Measurements from ENCODE around the gene SERPINA3. TPM values are rescaled to one million over a fixed set of nuclear protein-coding genes. Genes with fewer than 3 reads are reported as not detected.

Gene SERPINA3
- total RNA-seq, 1 donor from 2014 or later: 33.9 TPM

DNA sequence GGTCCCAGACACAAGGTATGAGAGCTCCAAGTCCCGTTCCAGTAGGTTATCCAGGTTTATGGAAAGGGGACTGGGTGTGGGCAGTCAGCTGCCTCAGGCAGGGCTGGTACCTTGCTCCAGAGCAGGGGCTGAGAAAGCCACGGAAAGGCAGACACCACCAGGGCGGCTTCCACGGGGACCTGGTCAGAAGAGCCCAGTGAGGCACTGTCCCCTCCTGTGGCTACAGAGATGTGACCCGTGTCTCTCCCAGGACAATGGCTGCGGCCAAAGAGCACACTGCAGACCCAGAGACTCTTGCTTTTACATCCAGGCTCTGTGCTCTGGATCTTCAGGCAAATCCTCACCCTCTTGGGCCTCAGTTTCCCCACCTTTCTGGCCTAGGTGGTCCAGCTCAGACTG lies 42.2 kb upstream of the SERPINA3 start:
- no peaks in the 10 kb centered on the region for H3K36me3 ChIP-seq (ENCODE audit: control insufficient read depth, insufficient read depth, low read length)
- H3K4me3 ChIP-seq (ENCODE audit: low read depth, low read length): no peak overlapping the region
- TF ChIP-seq, protein P1, sequence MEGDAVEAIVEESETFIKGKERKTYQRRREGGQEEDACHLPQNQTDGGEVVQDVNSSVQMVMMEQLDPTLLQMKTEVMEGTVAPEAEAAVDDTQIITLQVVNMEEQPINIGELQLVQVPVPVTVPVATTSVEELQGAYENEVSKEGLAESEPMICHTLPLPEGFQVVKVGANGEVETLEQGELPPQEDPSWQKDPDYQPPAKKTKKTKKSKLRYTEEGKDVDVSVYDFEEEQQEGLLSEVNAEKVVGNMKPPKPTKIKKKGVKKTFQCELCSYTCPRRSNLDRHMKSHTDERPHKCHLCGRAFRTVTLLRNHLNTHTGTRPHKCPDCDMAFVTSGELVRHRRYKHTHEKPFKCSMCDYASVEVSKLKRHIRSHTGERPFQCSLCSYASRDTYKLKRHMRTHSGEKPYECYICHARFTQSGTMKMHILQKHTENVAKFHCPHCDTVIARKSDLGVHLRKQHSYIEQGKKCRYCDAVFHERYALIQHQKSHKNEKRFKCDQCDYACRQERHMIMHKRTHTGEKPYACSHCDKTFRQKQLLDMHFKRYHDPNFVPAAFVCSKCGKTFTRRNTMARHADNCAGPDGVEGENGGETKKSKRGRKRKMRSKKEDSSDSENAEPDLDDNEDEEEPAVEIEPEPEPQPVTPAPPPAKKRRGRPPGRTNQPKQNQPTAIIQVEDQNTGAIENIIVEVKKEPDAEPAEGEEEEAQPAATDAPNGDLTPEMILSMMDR (IDR thresholded peaks at IDR 0.05; ENCODE audit: insufficient read depth, low read length, poor library complexity, severe bottlenecking): no peak
- DNase-seq (ENCODE audit: low read depth): no peak
- no peaks in the 10 kb centered on the region for H3K27me3 ChIP-seq (ENCODE audit: control insufficient read depth, insufficient read depth, low read length)

DNA sequence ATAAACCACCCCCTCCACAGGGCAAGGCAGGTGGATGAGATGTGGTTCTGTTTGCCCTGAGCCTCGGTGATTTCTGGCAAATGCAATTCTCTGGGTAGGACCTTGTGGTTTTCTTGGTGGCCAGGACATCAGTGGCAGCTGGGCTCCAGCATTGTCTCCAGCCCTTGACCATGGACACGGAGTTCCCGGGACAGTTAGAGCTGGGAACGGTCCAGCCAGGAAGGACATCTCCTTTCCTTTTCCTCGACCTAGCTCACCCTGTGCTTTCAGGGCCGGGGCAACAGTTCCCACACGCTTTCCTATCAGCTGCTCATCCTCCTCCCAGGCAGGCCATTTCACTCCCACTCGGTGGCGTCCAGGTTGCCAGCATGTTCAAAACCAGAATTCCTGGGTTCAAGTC lies 41.8 kb upstream of the SERPINA3 start:
- TF ChIP-seq, protein P1 (IDR thresholded peaks at IDR 0.05; ENCODE audit: insufficient read depth, low read length, poor library complexity, severe bottlenecking): no peak
- no peak for DNase-seq (ENCODE audit: low read depth)
- Histone ChIP-seq H3K27me3 (ENCODE audit: control insufficient read depth, insufficient read depth, low read length) (no peaks in the 10 kb centered on the region), H3K36me3 (ENCODE audit: control insufficient read depth, insufficient read depth, low read length) (no peaks in the 10 kb centered on the region), H3K4me3 (ENCODE audit: low read depth, low read length) (no peak overlapping the region)

DNA sequence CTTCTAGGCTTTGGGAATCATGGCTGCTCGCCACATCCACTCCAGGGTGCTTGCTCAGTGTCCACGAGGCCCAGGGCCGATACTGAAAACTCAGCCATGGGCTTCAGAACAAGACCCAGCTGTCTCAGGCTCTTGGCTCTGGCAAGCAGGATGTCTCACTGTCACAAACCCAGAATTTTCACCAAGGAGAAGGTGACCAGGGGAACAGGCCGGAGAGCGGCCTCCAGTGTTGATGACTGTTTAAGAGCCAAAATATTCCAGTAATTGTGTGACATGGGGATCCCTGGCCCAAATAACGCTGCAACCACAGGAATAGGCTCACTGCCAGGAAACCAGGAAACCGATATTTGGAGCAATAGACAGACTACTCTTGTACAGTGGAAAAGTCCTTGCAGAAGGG lies 40.8 kb upstream of the SERPINA3 start:
- TF ChIP-seq, protein P1 (IDR thresholded peaks at IDR 0.05; ENCODE audit: insufficient read depth, low read length, poor library complexity, severe bottlenecking): no peak
- H3K4me3 ChIP-seq (ENCODE audit: low read depth, low read length): no peak overlapping the region
- H3K36me3 ChIP-seq (ENCODE audit: control insufficient read depth, insufficient read depth, low read length): no peaks in the 10 kb centered on the region
- no peak for DNase-seq (ENCODE audit: low read depth)
- H3K27me3 ChIP-seq (ENCODE audit: control insufficient read depth, insufficient read depth, low read length): no peaks in the 10 kb centered on the region

DNA sequence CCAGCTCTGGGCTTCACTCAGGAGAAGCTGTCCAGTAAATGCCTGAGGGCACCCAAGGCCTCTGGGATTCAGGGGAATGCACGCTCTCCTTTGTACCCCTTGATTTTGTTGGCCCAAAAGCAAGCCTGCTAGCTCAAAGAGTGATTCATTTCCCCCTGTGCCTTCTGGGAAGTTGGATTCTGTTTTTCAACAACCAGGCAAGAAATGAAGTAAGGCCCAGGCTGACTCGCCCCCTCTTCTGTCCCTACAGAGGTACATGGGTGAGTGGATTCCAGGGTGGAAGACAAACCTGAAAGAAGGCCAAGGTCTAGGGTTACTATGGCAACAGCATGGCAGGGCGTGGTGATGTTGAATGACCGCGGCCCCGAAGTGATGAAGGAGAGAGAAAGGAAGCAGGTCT lies 40.2 kb upstream of the SERPINA3 start:
- Histone ChIP-seq H3K27me3 (ENCODE audit: control insufficient read depth, insufficient read depth, low read length) (no peaks in the 10 kb centered on the region), H3K4me3 (ENCODE audit: low read depth, low read length) (no peak overlapping the region), H3K36me3 (ENCODE audit: control insufficient read depth, insufficient read depth, low read length) (no peaks in the 10 kb centered on the region)
- TF ChIP-seq, protein P1 (IDR thresholded peaks at IDR 0.05; ENCODE audit: insufficient read depth, low read length, poor library complexity, severe bottlenecking): no peak
- no peak for DNase-seq (ENCODE audit: low read depth)

DNA sequence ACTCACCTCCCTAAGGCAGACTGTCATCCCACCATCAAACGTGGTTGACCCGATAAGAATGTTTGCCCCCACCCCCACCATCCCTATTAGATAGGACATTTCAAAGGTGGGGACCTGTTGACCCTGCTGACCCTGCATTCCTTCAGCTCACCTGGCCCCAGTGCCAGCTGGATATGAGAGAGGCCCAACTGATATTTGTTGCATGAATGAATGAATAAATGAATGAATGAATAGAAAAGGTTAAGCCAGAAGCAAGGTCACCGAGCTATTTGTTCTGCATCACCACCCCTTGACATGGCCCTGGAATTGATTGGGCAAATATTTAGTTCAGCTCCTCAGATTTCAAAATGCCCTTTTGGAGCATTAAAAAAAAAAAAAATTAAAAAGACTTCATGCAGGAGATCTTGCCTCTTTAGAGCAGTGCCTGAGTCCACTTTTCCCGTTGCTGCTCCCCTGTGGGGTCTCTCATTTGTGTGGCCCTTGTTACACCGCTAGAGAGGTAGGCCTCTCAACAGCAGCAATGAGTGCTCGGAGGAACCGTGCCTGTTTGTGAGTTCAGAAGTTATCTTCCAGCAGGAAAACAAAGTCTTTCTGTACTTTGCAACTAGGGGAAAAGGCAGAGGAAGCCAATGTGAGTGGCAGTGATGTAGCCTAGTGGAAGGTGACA lies 39.4 kb upstream of the SERPINA3 start:
- Histone ChIP-seq H3K27me3 (ENCODE audit: control insufficient read depth, insufficient read depth, low read length) (no peaks in the 10 kb centered on the region), H3K4me3 (ENCODE audit: low read depth, low read length) (no peak overlapping the region), H3K36me3 (ENCODE audit: control insufficient read depth, insufficient read depth, low read length) (no peaks in the 10 kb centered on the region)
- DNase-seq (ENCODE audit: low read depth): no peak
- TF ChIP-seq, protein P1 (IDR thresholded peaks at IDR 0.05; ENCODE audit: insufficient read depth, low read length, poor library complexity, severe bottlenecking): no peak
